Measurements from ENCODE around the gene ZNF107.

ZNF107 gene

DNA sequence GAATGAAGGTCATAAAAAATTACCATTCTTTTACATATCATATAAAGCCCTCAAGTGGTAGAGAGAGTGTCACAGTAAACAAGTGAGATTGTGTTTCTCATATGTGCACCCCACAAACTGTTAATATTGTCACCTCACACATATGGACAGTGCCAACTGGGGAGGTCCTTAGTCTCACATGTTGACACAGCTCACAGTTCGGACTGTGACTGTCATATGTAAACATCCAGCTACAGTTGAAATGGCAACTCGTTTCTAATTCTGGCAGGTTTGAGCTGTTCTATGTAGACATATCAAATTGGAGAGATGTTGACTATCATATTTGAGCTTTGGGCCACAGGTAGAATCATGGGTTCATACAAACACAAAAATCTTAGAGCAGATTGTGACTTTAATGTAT is 39.4 kb upstream of the ZNF107 start:
- Histone ChIP-seq H3K4me2 (ENCODE audit: low read length) (no peak overlapping the region), H3K27me3 (ENCODE audit: control insufficient read depth, low read length) (no peaks in the 10 kb centered on the region), H3K79me2 (ENCODE audit: control insufficient read depth, low read length) (no peaks in the 10 kb centered on the region), H3K4me1 (ENCODE audit: control insufficient read depth, low read length) (peaks cover 5% of the 10 kb centered on the region), H4K20me1 (ENCODE audit: control insufficient read depth, insufficient read depth, low read depth, low read length) (no peaks in the 10 kb centered on the region), H3K4me3 (ENCODE audit: low read length) (no peak overlapping the region), H3K36me3 (ENCODE audit: control insufficient read depth, low read length) (no peaks in the 10 kb centered on the region), H3K27ac (ENCODE audit: low read depth, low read length) (no peak overlapping the region), H3K9me2 (replicated peaks; ENCODE audit: control insufficient read depth, low read length) (no peaks in the 10 kb centered on the region), H3K9me3 (ENCODE audit: control insufficient read depth, insufficient read depth, low read length) (no peaks in the 10 kb centered on the region), H3F3A (ENCODE audit: control insufficient read depth, insufficient read depth) (no peaks in the 10 kb centered on the region)
- no peak for TF ChIP-seq EZH2phosphoT487 (IDR thresholded peaks at IDR 0.05; ENCODE audit: borderline replicate concordance, low read length)
- TF ChIP-seq, protein P1, sequence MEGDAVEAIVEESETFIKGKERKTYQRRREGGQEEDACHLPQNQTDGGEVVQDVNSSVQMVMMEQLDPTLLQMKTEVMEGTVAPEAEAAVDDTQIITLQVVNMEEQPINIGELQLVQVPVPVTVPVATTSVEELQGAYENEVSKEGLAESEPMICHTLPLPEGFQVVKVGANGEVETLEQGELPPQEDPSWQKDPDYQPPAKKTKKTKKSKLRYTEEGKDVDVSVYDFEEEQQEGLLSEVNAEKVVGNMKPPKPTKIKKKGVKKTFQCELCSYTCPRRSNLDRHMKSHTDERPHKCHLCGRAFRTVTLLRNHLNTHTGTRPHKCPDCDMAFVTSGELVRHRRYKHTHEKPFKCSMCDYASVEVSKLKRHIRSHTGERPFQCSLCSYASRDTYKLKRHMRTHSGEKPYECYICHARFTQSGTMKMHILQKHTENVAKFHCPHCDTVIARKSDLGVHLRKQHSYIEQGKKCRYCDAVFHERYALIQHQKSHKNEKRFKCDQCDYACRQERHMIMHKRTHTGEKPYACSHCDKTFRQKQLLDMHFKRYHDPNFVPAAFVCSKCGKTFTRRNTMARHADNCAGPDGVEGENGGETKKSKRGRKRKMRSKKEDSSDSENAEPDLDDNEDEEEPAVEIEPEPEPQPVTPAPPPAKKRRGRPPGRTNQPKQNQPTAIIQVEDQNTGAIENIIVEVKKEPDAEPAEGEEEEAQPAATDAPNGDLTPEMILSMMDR (IDR thresholded peaks at IDR 0.05; ENCODE audit: low read depth, low read length, poor library complexity, severe bottlenecking): no peak

DNA sequence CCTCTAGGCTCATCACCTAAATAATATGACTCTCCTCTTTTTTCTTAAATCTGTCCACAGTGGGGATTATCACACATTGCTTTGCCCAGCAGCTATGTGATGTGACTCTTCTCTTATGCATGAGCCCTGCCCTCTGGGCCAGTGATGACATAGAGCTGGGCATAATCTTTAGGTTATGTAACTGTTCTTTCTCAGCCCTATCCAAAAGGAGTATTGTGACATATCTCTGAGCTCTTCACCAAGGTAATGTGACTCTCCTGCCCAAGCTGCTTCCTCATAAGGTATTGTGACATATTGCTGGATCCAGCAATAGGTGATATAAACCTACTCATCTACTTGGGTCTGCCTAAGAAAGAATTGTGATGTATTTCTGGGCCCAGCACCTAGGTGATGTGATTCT is 37.7 kb upstream of the ZNF107 start:
- H3K4me2 ChIP-seq (ENCODE audit: low read length): no peak overlapping the region
- H3K9me2 ChIP-seq (replicated peaks; ENCODE audit: control insufficient read depth, low read length): no peaks in the 10 kb centered on the region
- no peaks in the 10 kb centered on the region for H3K9me3 ChIP-seq (ENCODE audit: control insufficient read depth, insufficient read depth, low read length)
- H3K79me2 ChIP-seq (ENCODE audit: control insufficient read depth, low read length): no peaks in the 10 kb centered on the region
- no peaks in the 10 kb centered on the region for H3F3A ChIP-seq (ENCODE audit: control insufficient read depth, insufficient read depth)
- peaks cover 5% of the 10 kb centered on the region for H3K4me1 ChIP-seq (ENCODE audit: control insufficient read depth, low read length)
- H3K36me3 ChIP-seq (ENCODE audit: control insufficient read depth, low read length): no peaks in the 10 kb centered on the region
- no peak overlapping the region for H3K4me3 ChIP-seq (ENCODE audit: low read length)
- TF ChIP-seq EZH2phosphoT487 (IDR thresholded peaks at IDR 0.05; ENCODE audit: borderline replicate concordance, low read length): no peak
- TF ChIP-seq, protein P1 (IDR thresholded peaks at IDR 0.05; ENCODE audit: low read depth, low read length, poor library complexity, severe bottlenecking): no peak
- H3K27ac ChIP-seq (ENCODE audit: low read depth, low read length): no peak overlapping the region
- H4K20me1 ChIP-seq (ENCODE audit: control insufficient read depth, insufficient read depth, low read depth, low read length): no peaks in the 10 kb centered on the region
- no peaks in the 10 kb centered on the region for H3K27me3 ChIP-seq (ENCODE audit: control insufficient read depth, low read length)

DNA sequence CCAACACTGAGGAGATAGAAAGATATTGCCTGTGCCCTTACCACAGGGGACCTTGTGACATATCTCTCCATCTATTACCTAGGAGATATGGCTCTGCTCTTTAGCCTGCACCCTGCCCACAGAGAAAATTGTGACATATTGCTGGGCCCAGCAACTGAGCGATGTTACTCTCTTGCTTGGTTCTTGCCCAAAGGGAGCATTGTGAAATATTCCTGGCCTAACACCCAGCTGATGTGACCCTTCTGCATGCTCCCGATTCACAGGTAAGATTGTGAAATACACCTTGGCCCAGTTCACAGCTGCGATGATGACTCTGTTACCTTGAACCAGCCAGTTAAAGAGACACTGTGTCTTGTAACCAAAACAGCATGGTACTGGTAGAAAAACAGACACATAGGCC is 37.2 kb upstream of the ZNF107 start:
- Histone ChIP-seq H3K27me3 (ENCODE audit: control insufficient read depth, low read length) (no peaks in the 10 kb centered on the region), H3K4me3 (ENCODE audit: low read length) (no peak overlapping the region), H3K27ac (ENCODE audit: low read depth, low read length) (no peak overlapping the region), H4K20me1 (ENCODE audit: control insufficient read depth, insufficient read depth, low read depth, low read length) (no peaks in the 10 kb centered on the region), H3K36me3 (ENCODE audit: control insufficient read depth, low read length) (no peaks in the 10 kb centered on the region), H3F3A (ENCODE audit: control insufficient read depth, insufficient read depth) (no peaks in the 10 kb centered on the region), H3K4me1 (ENCODE audit: control insufficient read depth, low read length) (peaks cover 5% of the 10 kb centered on the region), H3K9me3 (ENCODE audit: control insufficient read depth, insufficient read depth, low read length) (no peaks in the 10 kb centered on the region; the same call in 1 of the 2 replicates), H3K4me2 (ENCODE audit: low read length) (no peak overlapping the region), H3K79me2 (ENCODE audit: control insufficient read depth, low read length) (no peaks in the 10 kb centered on the region), H3K9me2 (replicated peaks; ENCODE audit: control insufficient read depth, low read length) (no peaks in the 10 kb centered on the region)
- TF ChIP-seq, protein P1 (IDR thresholded peaks at IDR 0.05; ENCODE audit: low read depth, low read length, poor library complexity, severe bottlenecking): no peak
- TF ChIP-seq EZH2phosphoT487 (IDR thresholded peaks at IDR 0.05; ENCODE audit: borderline replicate concordance, low read length): no peak

DNA sequence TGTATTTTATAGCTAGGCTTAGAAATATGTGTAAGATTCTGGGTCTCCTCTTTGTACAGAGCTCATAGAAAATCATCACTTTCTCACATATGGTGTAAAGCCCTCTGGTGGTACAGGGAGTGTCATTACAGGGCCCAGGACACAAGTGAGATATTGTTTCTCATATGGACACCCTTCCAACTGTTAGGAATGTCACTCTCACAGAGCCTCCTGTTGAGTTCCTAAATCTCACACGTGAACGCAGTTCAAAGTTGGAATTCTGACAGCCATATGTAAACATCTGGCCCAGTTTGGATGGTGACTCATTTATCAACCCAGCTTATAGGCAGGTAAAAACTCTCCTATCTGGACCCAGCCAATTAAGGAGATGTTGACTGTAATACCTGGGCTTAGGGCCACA is 35.4 kb upstream of the ZNF107 start:
- no peaks in the 10 kb centered on the region for H4K20me1 ChIP-seq (ENCODE audit: control insufficient read depth, insufficient read depth, low read depth, low read length)
- no peaks in the 10 kb centered on the region for H3K9me2 ChIP-seq (replicated peaks; ENCODE audit: control insufficient read depth, low read length)
- no peak overlapping the region for H3K27ac ChIP-seq (ENCODE audit: low read depth, low read length)
- TF ChIP-seq, protein P1 (IDR thresholded peaks at IDR 0.05; ENCODE audit: low read depth, low read length, poor library complexity, severe bottlenecking): peak; percentile 66
- TF ChIP-seq EZH2phosphoT487 (IDR thresholded peaks at IDR 0.05; ENCODE audit: borderline replicate concordance, low read length): no peak
- no peak overlapping the region for H3K4me3 ChIP-seq (ENCODE audit: low read length)
- no peaks in the 10 kb centered on the region for H3K36me3 ChIP-seq (ENCODE audit: control insufficient read depth, low read length)
- H3K4me2 ChIP-seq (ENCODE audit: low read length): no peak overlapping the region
- no peaks in the 10 kb centered on the region for H3K79me2 ChIP-seq (ENCODE audit: control insufficient read depth, low read length)
- H3K27me3 ChIP-seq (ENCODE audit: control insufficient read depth, low read length): no peaks in the 10 kb centered on the region
- H3K4me1 ChIP-seq (ENCODE audit: control insufficient read depth, low read length): peaks cover 3% of the 10 kb centered on the region
- H3F3A ChIP-seq (ENCODE audit: control insufficient read depth, insufficient read depth): no peaks in the 10 kb centered on the region
- no peaks in the 10 kb centered on the region; the same call in 1 of the 2 replicates for H3K9me3 ChIP-seq (ENCODE audit: control insufficient read depth, insufficient read depth, low read length)

All from DOHH2 (cell line).